GM19468 (cell line): ENCODE measurements around the gene PEX11B.
A peak's percentile ranks its signal among the peaks of the same experiment; 100 is the strongest.

ENCODE experiments used
- ATAC-seq: cut with Tn5 transposase; IDR thresholded peaks from one replicate; pipeline ENCODE4 v1.9.1; 2021; ENCODE audit warnings: mild to moderate bottlenecking, moderate library complexity, moderate number of reproducible peaks; ENCODE audit not compliant: unreplicated experiment; ENCODE audit errors: extremely low read depth

The PEX11B gene, protein sequence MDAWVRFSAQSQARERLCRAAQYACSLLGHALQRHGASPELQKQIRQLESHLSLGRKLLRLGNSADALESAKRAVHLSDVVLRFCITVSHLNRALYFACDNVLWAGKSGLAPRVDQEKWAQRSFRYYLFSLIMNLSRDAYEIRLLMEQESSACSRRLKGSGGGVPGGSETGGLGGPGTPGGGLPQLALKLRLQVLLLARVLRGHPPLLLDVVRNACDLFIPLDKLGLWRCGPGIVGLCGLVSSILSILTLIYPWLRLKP

DNA sequence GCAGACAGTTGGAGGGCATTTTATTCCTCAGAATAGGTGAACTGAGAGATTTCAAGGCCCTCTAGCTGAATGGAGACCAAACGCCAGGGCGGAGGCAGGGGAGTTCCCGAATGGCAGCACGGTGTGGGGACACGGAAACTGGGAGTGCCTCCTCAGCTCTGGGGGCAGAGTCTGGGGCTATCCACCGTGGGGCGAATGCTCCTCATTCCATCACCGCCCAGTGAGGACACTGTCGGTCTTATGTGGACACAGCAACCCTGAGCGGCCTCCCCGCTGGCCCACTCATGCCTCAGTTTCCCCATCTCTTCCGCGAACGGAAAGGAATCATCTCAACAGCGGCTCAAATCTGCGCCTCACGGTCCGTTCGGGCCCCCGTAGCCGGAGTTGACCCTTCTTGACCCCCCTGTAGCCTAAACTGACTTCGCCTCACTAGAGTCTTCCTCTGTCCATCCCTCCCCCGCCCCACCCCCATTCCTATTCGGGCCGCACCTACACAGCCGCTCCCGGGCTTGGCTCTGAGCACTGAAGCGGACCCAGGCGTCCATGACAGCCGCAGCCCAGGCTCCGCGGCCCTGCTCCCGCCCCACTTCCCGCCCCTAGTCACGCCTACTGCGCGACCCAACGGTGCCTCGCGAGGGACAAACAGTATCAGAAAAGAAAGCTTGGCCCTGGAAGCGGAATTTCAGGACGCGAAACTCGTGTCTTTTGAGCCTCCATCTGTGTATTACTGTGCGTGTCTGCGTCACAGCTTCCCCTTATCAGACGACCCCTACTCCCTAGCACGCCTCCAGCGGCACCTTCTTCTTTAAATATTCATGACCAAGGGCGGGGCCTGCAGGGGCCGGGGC lies at the start of gene PEX11B:
TSS of gene PEX11B (minus strand) at position 574 of the 848 bp plus-strand sequence. CDS start at position 545, 29 bp downstream.
- ATAC-seq, result peak; percentile 66

DNA sequence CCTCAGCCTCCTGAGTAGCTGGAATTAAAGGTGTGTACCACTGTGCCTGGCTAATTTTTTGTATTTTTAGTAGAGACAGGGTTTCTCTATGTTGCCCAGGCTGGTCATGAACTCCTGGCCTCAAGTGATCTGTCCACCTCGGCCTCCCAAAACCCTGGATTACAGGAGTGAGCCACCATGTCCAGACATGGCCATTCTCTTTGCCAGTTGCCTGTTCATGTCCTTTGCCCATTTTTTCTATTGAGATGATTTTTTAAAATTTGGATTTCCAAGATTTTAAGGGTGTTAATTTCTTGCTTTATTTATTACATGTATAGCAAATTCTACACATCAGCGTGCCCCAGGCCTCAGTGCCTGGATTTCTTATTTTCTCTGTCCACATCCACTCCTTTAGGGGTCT lies 48.8 kb upstream of the PEX11B start:
- ATAC-seq, result no peak

DNA sequence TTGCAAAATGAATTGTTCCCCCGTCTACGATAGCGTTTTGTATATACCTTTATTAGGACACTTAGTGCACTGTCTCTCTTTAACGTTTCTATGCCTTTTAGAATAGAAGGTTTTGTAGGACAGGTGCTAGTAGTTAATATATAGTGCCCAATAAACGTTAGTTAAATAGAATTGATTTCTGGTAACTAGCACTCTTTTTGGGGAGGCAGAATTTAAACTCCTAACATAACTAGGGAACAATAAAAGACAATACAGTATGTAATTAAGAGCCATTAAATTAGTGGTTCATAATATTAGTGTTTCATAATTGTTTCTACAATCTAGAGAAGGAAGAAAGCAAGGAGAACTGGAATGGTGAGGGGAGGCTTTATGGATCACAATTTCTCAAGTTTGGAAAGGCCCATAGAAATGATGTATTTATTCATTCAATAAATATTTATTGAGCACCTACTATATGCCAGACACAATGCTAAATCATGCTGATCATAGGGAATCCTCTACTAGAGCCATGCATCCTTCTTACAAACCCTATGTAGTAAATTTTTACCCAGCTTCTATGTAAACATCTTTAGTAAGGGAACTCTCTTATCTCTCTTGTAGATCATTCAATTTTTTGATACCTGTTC lies 46.7 kb upstream of the PEX11B start:
- no peak for ATAC-seq

DNA sequence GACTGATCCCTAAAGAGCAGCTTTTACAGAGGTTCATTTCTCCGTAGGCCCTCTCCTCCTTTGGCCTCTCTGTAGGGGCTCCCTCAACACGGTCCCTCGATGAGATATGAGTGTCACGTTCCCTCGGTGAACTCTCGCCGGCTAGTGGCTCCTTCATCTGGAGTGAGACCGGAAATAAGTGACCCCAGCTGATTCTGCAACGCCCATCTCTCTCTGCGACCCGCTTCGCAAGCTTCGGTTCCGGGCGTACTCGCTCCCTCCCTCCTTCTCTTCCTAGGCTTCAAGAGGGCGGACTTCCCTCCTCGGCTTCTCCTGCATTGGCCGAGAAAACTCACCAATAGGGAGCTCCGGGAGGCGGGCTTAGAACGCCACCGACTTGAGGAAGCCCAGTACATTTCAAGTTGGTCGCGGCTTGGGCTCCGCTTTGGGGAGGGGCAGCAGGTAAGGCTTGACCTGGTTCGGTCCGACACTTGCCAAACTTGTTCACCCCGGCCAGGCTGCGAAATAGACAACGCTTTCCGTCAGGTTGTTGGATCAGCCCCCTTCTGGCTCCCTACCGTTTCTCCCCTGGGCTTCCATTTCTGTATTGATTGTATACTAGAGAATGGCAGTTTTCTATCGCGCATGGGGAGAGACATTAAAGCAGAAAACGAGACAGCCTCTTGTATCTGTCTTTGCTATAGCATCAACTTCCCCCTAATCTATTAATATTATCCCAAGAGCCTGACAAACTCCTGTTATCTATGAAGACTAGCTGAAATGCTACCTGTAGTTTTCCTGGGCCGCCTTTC lies 46.0 kb upstream of the PEX11B start, which contains the start of the genes ANKRD34A and POLR3GL:
TSS of gene ANKRD34A (minus strand) at position 248 of the 791 bp plus-strand sequence. CDS start 2,816 bp downstream, outside the sequence.
TSS of gene POLR3GL (plus strand) at position 363 of the 791 bp plus-strand sequence. CDS start 10,176 bp downstream, outside the sequence.
- peak; percentile 82 for ATAC-seq

DNA sequence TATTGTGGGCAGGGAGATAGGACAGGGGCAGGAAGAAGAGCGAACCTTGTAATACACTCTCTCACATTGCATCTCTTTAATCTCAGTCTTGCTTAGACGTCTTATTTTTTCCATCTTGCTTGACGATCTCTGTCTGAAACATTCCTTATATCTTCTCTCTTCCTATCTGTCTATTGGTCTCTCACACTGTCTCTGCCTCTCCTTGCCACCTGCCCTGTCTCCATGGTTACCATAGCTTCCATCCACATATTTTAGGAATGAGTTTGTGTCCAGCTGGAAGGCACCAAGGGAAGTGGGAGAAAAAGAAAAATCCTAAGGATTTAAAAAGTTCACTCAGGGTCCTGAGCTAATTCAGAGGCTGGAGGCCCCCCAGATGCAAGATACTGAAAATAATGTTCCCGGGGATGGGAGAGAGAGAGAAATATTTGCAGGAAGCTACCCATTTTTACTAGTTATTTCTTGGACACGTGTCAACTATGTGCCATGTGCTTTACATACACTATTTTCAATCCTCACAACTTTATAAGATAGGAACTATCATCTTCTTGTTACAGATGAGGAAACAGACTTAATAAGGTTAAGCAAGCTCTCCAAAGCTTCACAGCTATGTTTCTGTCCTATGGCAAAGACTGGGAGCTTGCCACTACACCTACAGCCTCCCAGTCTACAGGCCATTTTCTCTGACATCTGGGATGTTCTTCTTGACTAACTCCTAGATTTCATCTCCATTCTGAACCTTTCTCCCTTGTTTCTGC lies 44.9 kb upstream of the PEX11B start:
- ATAC-seq, result no peak

DNA sequence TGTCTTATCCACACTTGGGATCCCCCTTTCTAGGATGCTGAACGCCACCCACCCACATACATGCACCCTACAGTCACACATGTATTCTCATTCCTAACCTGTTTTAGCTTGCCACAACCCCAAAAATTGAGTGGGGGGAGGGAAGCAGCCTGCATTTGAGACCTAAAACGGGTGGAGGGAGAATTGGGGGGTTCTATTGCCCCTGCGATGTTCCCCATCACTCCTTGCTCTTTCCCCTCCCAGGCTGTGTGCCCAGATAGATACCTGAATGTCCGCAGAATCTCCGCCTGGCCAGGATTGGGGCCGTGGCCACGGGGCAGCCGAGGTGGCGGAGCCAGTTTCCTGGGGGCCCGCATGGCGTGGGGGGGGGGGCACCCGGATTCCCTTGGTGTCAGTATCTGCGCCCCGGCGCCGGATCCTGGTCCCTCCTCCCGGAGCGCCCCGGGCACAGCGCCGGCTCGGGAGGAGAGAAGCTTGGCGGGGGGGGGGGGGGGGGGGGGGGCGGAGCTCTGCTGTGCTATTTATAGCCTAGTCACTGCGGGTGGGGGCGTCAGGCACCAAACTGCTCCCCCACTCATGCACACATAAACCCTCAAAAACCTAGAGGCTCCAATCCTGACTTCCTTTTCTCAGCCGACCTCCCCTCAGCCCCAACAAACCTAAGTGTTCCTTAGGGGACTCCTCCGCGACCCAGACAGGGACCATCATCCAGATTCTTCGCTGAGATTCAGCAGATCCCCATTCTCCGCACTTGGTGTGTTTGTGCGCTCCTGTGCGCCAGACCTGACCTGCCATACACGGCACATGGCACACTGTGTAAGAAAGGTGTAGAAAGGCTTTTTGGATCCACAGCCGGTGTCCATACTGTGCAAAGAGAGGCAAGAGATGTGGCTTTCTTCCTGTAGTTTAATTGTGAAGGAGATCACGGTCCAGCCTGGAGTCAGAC lies 43.9 kb upstream of the PEX11B start:
- no peak for ATAC-seq

DNA sequence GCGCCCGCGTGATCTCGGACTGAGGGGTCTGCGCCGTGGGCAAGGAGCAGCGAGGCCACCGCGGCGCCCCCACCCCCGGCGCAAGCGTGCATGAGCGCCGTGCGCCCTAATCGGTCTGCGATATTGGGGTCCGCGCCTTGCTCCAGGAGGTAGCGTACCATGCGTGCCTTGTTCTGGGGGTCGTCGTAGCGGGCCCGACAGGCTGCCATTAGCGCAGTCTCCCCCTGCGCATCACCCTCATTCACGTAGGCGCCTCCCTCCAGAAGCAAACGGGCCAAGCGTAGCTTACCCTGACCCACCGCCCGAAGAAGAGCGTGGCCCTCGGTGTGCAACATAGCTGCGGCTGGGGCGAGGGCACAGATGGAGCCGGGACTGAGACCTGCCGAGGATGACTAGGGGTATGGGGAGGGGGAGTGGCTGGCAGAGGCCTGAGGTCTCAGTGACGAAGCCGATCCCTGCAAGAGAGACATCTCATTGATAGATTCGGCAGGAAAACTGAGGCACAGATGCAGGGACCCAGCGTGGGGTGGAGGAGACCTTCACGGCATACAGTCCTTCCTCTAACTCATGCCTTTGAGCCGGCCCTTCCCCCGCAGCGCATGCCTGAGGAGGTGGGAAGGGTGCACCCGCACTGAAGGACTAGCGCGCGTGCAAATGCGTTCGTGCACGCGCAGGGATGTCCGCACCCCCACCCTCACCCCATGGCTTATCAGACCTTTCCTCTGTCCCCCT lies 43.1 kb upstream of the PEX11B start:
- no peak for ATAC-seq

DNA sequence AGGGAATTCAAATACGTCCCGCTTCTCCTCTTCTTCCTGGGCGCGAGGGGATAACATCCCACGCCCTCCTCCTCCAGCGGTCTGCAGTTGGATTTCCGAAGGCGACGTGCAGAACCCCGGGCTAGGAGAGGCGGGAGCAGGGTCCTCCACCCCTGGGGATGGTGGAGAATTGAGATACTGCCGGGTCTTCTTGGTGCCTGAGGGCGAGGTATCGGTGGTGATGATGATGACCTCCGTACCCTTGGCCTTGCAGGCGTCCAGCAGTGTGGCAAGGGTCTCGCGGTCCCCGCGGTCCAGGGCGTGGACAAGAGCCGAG lies 42.5 kb upstream of the PEX11B start:
- ATAC-seq, result no peak

DNA sequence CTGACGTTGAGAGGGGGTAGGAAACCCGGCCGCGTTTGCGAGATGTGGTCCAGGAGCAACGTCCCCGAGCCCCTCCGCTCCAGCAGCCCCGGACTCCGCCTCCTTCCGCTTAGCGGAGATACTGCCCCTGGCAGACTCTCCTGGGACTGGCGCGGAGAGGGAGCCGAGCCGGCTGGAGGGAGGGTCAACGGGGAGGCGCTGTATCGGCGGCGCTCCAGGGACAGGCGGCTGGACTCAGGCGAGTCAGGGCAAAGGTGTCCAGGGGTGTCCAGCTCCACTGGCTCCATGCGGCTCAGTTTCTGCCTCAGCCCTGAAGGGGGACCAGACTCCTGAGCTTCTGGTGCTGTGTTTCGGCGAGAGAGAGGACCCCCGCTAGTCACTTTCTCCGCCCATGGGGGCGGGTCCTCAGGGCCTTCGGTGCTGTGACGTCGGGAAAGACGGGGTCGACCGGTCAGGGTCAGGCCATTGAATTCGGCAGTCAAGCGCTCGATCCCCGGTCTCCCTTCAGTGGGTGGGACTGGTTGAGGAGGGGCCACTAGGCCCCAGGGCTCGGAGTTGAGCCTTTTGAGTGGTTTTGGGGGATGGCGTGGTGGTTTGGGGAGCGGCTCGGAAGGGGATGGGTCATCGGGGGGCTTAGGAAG lies 42.1 kb upstream of the PEX11B start:
- ATAC-seq, result no peak

DNA sequence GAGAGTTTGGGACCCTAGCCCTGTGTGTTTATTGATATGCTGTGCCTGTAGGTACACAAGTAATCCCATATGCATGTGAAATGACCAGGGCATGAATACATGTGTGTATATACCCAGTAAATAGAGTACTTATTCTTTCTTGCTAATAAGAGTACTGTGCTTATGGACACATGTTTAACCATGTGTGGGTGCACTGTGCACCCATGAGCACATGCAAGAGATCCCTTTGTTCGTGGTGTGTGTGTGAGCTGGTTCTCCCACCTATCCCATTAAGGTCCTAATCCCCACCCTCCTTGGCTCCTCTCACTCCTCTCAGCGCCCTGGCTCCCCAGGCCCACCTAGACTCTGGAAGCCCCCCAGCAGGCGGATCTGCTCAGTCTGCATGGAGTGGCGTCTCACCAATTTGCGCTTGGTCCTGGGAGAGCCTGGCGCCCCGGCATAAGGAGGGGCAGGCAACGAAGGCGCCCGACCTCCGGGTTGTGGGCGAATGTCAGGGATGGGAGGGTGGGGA lies 41.5 kb upstream of the PEX11B start:
- no peak for ATAC-seq

DNA sequence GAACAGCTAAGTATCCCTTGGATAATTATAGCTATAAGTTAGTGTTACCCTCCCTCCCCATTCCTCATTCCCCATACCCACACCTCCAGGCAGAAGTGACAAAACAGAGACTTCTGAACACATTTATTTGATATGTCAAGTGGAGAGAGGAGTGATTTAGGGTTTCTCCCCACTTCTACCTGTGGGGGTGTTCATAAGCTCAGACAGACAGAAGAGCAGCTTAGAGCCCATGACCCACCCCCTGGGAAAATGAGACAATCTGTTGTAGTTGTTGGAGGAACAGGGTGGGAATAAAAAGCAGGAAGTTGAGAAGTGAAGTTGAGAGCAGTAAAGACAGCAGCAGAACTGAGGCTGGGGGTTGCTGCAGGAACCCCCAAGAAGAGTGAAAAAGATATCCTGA lies 40.8 kb upstream of the PEX11B start:
- no peak for ATAC-seq

DNA sequence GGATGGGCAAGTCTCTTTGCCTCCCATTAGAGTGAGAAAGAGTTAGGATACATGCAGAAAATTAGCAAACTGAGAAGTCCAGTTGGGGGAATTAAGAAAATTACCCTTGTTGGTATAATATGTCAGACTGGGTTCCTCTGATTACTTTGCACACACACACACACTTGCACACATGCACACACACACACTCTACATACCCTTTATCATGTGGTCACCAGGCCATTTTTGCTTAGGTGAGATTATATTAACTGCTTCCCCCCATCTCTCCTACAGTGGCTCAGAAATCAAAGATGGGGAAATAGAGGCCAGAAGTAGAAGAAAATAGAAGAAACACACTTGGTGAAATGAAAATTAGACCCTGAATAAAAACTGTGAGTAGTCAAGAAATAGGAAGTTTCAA lies 40.2 kb upstream of the PEX11B start:
- ATAC-seq, result no peak

DNA sequence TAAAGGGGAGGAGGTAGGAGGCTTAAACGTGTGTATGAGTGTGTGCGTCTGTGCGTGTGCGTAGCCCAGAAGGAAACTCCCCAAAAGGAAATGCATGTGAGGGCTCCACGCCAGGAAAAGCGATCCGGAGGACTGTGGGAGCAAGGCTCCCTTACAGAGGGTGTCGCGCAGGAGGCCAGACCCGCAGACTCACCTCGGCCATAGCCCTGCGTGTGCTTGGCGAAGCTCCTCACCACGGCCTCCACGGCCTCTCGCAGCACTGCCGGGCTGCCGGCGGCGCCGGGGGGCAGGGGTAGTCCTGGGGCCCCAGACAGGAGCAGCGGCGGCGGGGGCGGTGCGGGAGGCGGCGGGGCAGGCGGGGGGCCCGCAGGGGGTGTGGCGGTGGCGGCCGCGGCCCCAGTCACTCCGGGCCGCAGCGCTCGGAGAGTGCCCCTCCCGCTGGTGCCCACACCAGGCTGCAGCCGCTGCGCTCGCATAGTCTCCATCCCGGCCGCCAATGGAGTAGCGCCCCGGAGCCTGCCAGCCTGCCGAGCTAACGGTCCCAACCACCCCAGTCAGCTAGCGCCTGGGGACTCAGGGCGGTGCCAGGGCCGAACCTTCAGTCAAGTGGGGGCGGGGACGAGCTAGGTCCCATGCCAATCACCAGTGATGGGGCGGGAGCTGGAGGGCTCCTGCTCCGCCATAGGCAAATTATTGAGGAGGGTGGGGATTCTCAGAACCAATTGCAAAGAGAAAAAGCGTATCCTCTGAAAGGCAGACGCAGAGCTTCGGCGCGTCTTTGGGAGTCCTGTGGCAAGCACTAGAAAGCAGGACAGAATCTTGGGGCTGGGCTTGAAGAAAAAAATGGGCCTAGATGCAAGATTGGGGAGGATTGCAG lies 39.2 kb upstream of the PEX11B start, which contains the start of gene LIX1L:
TSS of gene LIX1L (minus strand) at position 575 of the 877 bp plus-strand sequence. CDS start at position 485, 90 bp downstream.
- peak; percentile 60 for ATAC-seq

DNA sequence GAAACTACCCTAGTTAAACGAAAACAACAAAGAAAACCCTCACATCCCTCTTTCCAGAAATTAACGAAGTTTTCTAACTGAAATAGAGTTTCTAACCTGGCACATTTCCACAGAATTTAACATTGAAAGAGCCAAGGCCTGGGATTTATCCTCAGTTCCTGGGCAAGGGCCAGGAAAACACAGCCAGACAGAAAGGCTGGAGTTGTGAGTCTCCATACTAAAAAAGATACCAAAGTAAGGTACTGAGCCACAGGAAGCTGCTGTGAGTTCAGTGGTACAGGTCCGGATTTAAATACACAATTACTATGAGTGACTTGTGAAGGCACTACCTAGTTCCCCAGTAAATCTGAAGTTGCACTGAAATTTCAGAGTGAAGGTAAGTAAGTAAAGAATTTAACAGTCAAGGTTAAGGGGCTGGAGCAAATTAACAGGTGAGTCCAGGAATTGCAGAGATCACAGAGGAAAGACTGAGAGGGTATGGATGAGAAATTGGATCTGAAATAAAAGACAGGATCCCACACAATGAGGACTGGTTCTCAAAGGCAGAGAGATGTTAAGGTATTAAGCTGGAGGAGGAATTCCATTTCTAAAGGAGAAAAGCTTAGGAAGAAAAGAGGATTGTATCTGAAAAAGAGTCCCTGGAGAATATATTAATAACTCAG lies 38.4 kb upstream of the PEX11B start:
- no peak for ATAC-seq

DNA sequence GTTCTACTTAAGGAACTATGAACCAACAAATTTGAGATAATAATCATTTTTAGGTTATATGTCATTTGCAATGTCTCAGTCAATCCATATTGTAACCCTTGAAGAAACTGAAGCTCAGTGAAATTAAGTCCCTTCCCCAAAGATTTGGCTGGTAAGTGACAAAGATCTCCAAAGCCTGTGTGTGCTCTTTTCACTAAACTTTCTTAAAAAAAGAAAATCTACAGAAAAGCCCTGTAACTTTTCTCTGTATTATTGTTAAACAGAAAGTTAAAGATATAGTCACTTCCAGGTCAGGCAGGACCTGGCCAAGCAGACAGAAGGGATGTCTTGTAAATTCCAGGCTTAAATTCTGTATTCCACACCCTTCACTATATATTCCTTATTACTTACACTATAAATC lies 37.8 kb upstream of the PEX11B start:
- ATAC-seq, result no peak

DNA sequence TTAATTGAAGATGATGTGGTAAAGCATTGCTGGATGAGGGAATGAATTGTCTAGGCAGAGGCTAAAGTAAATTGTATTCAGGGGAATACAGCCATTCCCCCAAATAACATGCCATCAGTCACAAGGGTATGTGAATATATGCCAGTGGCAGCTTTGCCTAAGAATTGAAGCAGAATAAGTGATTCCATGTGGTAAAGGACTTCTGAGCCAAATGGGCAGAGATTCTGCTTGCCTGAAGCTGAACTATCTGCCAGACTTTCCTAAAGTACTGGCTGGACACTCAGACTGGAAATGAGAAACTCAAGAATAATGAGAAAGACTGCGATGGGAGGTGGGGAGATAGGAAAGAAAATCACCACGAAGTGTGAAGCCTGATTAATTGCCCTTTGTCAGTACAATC lies 36.9 kb upstream of the PEX11B start:
- ATAC-seq, result no peak
